ENCODE results near the gene DELE1. TPM values are rescaled to one million over a fixed set of nuclear protein-coding genes. Genes with fewer than 3 reads are reported as not detected.
"Not testable (repeated sequence)": the region's sequence is repeated elsewhere in the genome, so short reads cannot be mapped to it uniquely, and the experiment has no call there.

DELE1 gene
- total RNA-seq, 1 donor from 2014 or later, result 68.4 TPM

- no peak overlapping the region for H3K27ac Mint-ChIP-seq
Observed at GRCh38 chr5:141919218-141920119, 4.2 kb upstream of the DELE1 start.

GRCh38 chr5:141920771-141921170 lies 2.9 kb upstream of the DELE1 start:
- intact Hi-C loops (cut with micrococcal nuclease), result loop anchor here (5.0 kb wide), 1 partner anchor 97 kb away; no protein-coding TSS in a partner anchor

More at GRCh38 chr5:141919218-141920119, 4.2 kb upstream of the DELE1 start:
- H3K4me3 Mint-ChIP-seq, result no peak overlapping the region
- peaks cover 3% of the 10 kb centered on the region for H3K36me3 Mint-ChIP-seq (ENCODE audit: low read depth)
- intact Hi-C loops (cut with micrococcal nuclease), result loop anchor here (5.0 kb wide), 1 partner anchor 98 kb away; no protein-coding TSS in a partner anchor
- DNase-seq (ENCODE audit: low spot score), result no peak
- peaks cover 26% of the 10 kb centered on the region for H3K27me3 Mint-ChIP-seq (ENCODE audit: insufficient read depth)
- H3K4me1 Mint-ChIP-seq (ENCODE audit: low read depth), result peaks cover 8% of the 10 kb centered on the region
- no peaks in the 10 kb centered on the region for H3K9me3 Mint-ChIP-seq

GRCh38 chr5:141922827-141923447 lies 734 bp upstream of the DELE1 start:
- not testable (repeated sequence) for H3K9me3 Mint-ChIP-seq; DNase-seq (ENCODE audit: low spot score); H3K27me3 Mint-ChIP-seq (ENCODE audit: insufficient read depth)
- Mint-ChIP-seq H3K36me3 (ENCODE audit: low read depth) (peaks cover 21% of the 10 kb centered on the region), H3K4me3 (peak overlapping the region; percentile 92), H3K27ac (peak overlapping the region; percentile 96), H3K4me1 (ENCODE audit: low read depth) (peaks cover 29% of the 10 kb centered on the region)
- intact Hi-C loops (cut with micrococcal nuclease), result loop anchor here (1.0 to 5.0 kb wide), 2 partner anchors 37 to 94 kb away; no protein-coding TSS in a partner anchor

More at GRCh38 chr5:141920771-141921170, 2.9 kb upstream of the DELE1 start:
- no peak overlapping the region for H3K27ac Mint-ChIP-seq
- H3K4me3 Mint-ChIP-seq, result no peak overlapping the region
- peaks cover 13% of the 10 kb centered on the region for H3K27me3 Mint-ChIP-seq (ENCODE audit: insufficient read depth)
- peaks cover 13% of the 10 kb centered on the region for H3K4me1 Mint-ChIP-seq (ENCODE audit: low read depth)
- no peaks in the 10 kb centered on the region for H3K9me3 Mint-ChIP-seq
- no peak for DNase-seq (ENCODE audit: low spot score)
- H3K36me3 Mint-ChIP-seq (ENCODE audit: low read depth), result peaks cover 7% of the 10 kb centered on the region

- intact Hi-C loops (cut with micrococcal nuclease), result no loop called here
Observed at GRCh38 chr5:141926434-141926833, 2.8 kb downstream of the DELE1 start.

GRCh38 chr5:141928051-141928450 lies 4.4 kb downstream of the DELE1 start:
- Mint-ChIP-seq H3K4me1 (ENCODE audit: low read depth) (peaks cover 32% of the 10 kb centered on the region), H3K27ac (no peak overlapping the region), H3K36me3 (ENCODE audit: low read depth) (peaks cover 48% of the 10 kb centered on the region), H3K27me3 (ENCODE audit: insufficient read depth) (no peaks in the 10 kb centered on the region), H3K4me3 (no peak overlapping the region), H3K9me3 (no peaks in the 10 kb centered on the region)
- no peak for DNase-seq (ENCODE audit: low spot score)
- intact Hi-C loops (cut with micrococcal nuclease), result no loop called here

More at GRCh38 chr5:141926434-141926833, 2.8 kb downstream of the DELE1 start:
- H3K36me3 Mint-ChIP-seq (ENCODE audit: low read depth), result peaks cover 43% of the 10 kb centered on the region
- H3K4me3 Mint-ChIP-seq, result peak overlapping the region; percentile 17
- peaks cover 32% of the 10 kb centered on the region for H3K4me1 Mint-ChIP-seq (ENCODE audit: low read depth)
- DNase-seq (ENCODE audit: low spot score), result no peak
- no peaks in the 10 kb centered on the region for H3K9me3 Mint-ChIP-seq
- no peak overlapping the region for H3K27ac Mint-ChIP-seq
- H3K27me3 Mint-ChIP-seq (ENCODE audit: insufficient read depth), result no peaks in the 10 kb centered on the region

GRCh38 chr5:141929398-141930058 lies 5.9 kb downstream of the DELE1 start:
- DNase-seq (ENCODE audit: low spot score), result no peak
- Mint-ChIP-seq H3K9me3 (no peaks in the 10 kb centered on the region), H3K4me1 (ENCODE audit: low read depth) (peaks cover 24% of the 10 kb centered on the region), H3K4me3 (no peak overlapping the region), H3K36me3 (ENCODE audit: low read depth) (peaks cover 51% of the 10 kb centered on the region), H3K27ac (no peak overlapping the region), H3K27me3 (ENCODE audit: insufficient read depth) (no peaks in the 10 kb centered on the region)
- intact Hi-C loops (cut with micrococcal nuclease), result no loop called here

GRCh38 chr5:141931694-141932093 lies 8.0 kb downstream of the DELE1 start:
- Mint-ChIP-seq H3K9me3 (no peaks in the 10 kb centered on the region), H3K4me3 (no peak overlapping the region), H3K27me3 (ENCODE audit: insufficient read depth) (no peaks in the 10 kb centered on the region), H3K36me3 (ENCODE audit: low read depth) (peaks cover 56% of the 10 kb centered on the region), H3K27ac (no peak overlapping the region), H3K4me1 (ENCODE audit: low read depth) (peaks cover 15% of the 10 kb centered on the region)
- intact Hi-C loops (cut with micrococcal nuclease), result no loop called here
- no peak for DNase-seq (ENCODE audit: low spot score)

GRCh38 chr5:141933151-141933550 lies 9.5 kb downstream of the DELE1 start:
- H3K4me3 Mint-ChIP-seq, result no peak overlapping the region
- H3K36me3 Mint-ChIP-seq (ENCODE audit: low read depth), result peaks cover 43% of the 10 kb centered on the region
- peaks cover under 1% of the 10 kb centered on the region for H3K4me1 Mint-ChIP-seq (ENCODE audit: low read depth)
- intact Hi-C loops (cut with micrococcal nuclease), result no loop called here
- no peaks in the 10 kb centered on the region for H3K27me3 Mint-ChIP-seq (ENCODE audit: insufficient read depth)
- no peaks in the 10 kb centered on the region for H3K9me3 Mint-ChIP-seq
- no peak overlapping the region for H3K27ac Mint-ChIP-seq
- DNase-seq (ENCODE audit: low spot score), result no peak

GRCh38 chr5:141934099-141934844 lies 10.6 kb downstream of the DELE1 start:
- Mint-ChIP-seq H3K4me1 (ENCODE audit: low read depth) (no peaks in the 10 kb centered on the region), H3K9me3 (no peaks in the 10 kb centered on the region), H3K27ac (no peak overlapping the region), H3K36me3 (ENCODE audit: low read depth) (peaks cover 38% of the 10 kb centered on the region), H3K4me3 (no peak overlapping the region), H3K27me3 (ENCODE audit: insufficient read depth) (no peaks in the 10 kb centered on the region)
- no peak for DNase-seq (ENCODE audit: low spot score)
- intact Hi-C loops (cut with micrococcal nuclease), result no loop called here

- no peak for DNase-seq (ENCODE audit: low spot score)
- Mint-ChIP-seq H3K27me3 (ENCODE audit: insufficient read depth) (no peaks in the 10 kb centered on the region), H3K27ac (no peak overlapping the region), H3K36me3 (ENCODE audit: low read depth) (peaks cover 34% of the 10 kb centered on the region), H3K4me1 (ENCODE audit: low read depth) (peaks cover 3% of the 10 kb centered on the region), H3K9me3 (no peaks in the 10 kb centered on the region), H3K4me3 (no peak overlapping the region)
- intact Hi-C loops (cut with micrococcal nuclease), result no loop called here
Observed at GRCh38 chr5:141935538-141935937, 11.9 kb downstream of the DELE1 start.

- peaks cover 11% of the 10 kb centered on the region for H3K4me1 Mint-ChIP-seq (ENCODE audit: low read depth)
- no peak overlapping the region for H3K4me3 Mint-ChIP-seq
- H3K36me3 Mint-ChIP-seq (ENCODE audit: low read depth), result peaks cover 18% of the 10 kb centered on the region
- DNase-seq (ENCODE audit: low spot score), result no peak
- no peak overlapping the region for H3K27ac Mint-ChIP-seq
- H3K27me3 Mint-ChIP-seq (ENCODE audit: insufficient read depth), result no peaks in the 10 kb centered on the region
- intact Hi-C loops (cut with micrococcal nuclease), result no loop called here
- H3K9me3 Mint-ChIP-seq, result no peaks in the 10 kb centered on the region
Observed at GRCh38 chr5:141940695-141941271, 17.1 kb downstream of the DELE1 start.

GRCh38 chr5:141941307-141941706 lies 17.6 kb downstream of the DELE1 start:
- Mint-ChIP-seq H3K27ac (no peak overlapping the region), H3K36me3 (ENCODE audit: low read depth) (peaks cover 15% of the 10 kb centered on the region), H3K4me3 (no peak overlapping the region), H3K27me3 (ENCODE audit: insufficient read depth) (no peaks in the 10 kb centered on the region), H3K4me1 (ENCODE audit: low read depth) (peaks cover 11% of the 10 kb centered on the region), H3K9me3 (no peaks in the 10 kb centered on the region)
- intact Hi-C loops (cut with micrococcal nuclease), result no loop called here
- no peak for DNase-seq (ENCODE audit: low spot score)
